Hematopoietic multipotent progenitor cell treated with erythropoietin and hydrocortisone succinate and interleukin-3 and kit ligand, for 4 days (in vitro differentiated cells): ENCODE measurements around the gene MRPS6.
A peak's percentile ranks its signal among the peaks of the same experiment; 100 is the strongest.

Source experiments
- DNase-seq: peaks from one replicate; pipeline ENCODE4 v3.0.0-alpha.2; 2015

Gene MRPS6

GRCh38 chr21:34183331-34183928, 110.1 kb downstream of the MRPS6 start:
- DNase-seq: no peak

- DNase-seq: no peak
Measured at GRCh38 chr21:34184232-34184631, 110.9 kb downstream of the MRPS6 start.

GRCh38 chr21:34185026-34185750, 111.8 kb downstream of the MRPS6 start:
- no peak for DNase-seq

GRCh38 chr21:34186109-34186719, 112.8 kb downstream of the MRPS6 start:
- DNase-seq: peak; percentile 65

GRCh38 chr21:34187935-34188334, 114.6 kb downstream of the MRPS6 start:
- DNase-seq: no peak

GRCh38 chr21:34189506-34189905, 116.1 kb downstream of the MRPS6 start:
- DNase-seq: peak; percentile 40

GRCh38 chr21:34190576-34191321, 117.4 kb downstream of the MRPS6 start:
- no peak for DNase-seq

- DNase-seq: no peak
Measured at GRCh38 chr21:34191876-34192275, 118.5 kb downstream of the MRPS6 start.
